Stomach (tissue), 4 donors: ENCODE data around the gene NARS2.

Source experiments
- POLR2A ChIP-seq, 4 donors: fragments of 450-650 bp; IDR thresholded peaks; one replicate each; pipeline ENCODE4 v1.6.1; 2016; ENCODE audit warnings: antibody characterized with exemption in 4 of 4, control low read depth in 2 of 4, mild to moderate bottlenecking in 1 of 4, moderate library complexity in 1 of 4
- POLR2AphosphoS5 ChIP-seq, 3 donors: sonication (generic); formaldehyde crosslinking; IDR thresholded peaks; one replicate each; pipeline ENCODE4 v1.6.1; 2016; ENCODE audit warnings: antibody characterized with exemption in 3 of 3
- TF ChIP-seq, protein P1 (sequence below), 7 experiments: fragments of 450-650 bp in 4 of 7; fragments of 200-600 bp in 3 of 7; sonication (generic) in 3 of 7; IDR thresholded peaks; one replicate each; pipeline ENCODE4 v1.5.1; 2016 to 2019; ENCODE audit warnings: antibody characterized with exemption in 7 of 7, control low read depth in 2 of 7, mild to moderate bottlenecking in 1 of 7

DNA sequence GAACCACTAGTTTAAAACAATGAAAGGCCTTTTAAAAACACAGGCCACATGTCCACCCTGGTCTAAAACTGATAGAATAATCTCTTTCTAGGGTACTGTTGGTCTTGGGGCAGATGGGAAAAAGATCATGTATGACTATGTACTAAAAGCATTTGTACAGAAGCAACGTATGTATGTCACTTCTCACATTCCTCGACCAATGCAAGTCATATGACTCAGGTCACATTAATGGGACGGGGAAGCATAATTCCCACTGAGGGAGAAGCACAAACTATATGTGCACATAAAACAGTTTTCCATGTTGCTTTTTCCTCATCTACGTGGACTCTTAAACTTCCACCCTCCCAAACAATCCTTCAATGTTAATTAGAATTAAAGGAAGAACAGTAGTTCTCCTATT, 124.8 kb downstream of the NARS2 start:
- TF ChIP-seq, protein P1, sequence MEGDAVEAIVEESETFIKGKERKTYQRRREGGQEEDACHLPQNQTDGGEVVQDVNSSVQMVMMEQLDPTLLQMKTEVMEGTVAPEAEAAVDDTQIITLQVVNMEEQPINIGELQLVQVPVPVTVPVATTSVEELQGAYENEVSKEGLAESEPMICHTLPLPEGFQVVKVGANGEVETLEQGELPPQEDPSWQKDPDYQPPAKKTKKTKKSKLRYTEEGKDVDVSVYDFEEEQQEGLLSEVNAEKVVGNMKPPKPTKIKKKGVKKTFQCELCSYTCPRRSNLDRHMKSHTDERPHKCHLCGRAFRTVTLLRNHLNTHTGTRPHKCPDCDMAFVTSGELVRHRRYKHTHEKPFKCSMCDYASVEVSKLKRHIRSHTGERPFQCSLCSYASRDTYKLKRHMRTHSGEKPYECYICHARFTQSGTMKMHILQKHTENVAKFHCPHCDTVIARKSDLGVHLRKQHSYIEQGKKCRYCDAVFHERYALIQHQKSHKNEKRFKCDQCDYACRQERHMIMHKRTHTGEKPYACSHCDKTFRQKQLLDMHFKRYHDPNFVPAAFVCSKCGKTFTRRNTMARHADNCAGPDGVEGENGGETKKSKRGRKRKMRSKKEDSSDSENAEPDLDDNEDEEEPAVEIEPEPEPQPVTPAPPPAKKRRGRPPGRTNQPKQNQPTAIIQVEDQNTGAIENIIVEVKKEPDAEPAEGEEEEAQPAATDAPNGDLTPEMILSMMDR (IDR thresholded peaks at IDR 0.05): no peak
- TF ChIP-seq POLR2AphosphoS5 (IDR thresholded peaks at IDR 0.05): no peak
- TF ChIP-seq POLR2A (IDR thresholded peaks at IDR 0.05): no peak
